ENCODE measurements around the gene TFB1M.

DNA sequence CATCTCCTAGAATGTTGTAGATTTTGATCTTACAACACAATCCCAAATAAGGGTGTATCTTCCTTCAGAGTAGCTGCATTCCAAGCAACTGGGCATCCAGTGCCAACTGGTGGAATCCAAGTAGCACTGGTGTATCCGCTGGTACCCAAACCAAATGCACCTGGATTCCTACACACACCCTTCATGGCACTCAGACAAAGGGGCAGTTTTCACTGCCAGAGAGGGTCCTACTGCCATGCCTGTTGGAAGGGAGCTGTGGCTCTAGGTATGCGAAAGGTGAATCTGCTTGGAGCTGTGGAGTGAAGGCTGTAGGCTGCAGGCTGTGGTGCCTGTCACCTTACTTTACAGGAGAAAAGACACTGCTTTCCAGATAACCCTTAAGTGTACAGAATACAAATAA, 67.5 kb downstream of the TFB1M start:
- TF ChIP-seq, protein P1, sequence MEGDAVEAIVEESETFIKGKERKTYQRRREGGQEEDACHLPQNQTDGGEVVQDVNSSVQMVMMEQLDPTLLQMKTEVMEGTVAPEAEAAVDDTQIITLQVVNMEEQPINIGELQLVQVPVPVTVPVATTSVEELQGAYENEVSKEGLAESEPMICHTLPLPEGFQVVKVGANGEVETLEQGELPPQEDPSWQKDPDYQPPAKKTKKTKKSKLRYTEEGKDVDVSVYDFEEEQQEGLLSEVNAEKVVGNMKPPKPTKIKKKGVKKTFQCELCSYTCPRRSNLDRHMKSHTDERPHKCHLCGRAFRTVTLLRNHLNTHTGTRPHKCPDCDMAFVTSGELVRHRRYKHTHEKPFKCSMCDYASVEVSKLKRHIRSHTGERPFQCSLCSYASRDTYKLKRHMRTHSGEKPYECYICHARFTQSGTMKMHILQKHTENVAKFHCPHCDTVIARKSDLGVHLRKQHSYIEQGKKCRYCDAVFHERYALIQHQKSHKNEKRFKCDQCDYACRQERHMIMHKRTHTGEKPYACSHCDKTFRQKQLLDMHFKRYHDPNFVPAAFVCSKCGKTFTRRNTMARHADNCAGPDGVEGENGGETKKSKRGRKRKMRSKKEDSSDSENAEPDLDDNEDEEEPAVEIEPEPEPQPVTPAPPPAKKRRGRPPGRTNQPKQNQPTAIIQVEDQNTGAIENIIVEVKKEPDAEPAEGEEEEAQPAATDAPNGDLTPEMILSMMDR (IDR thresholded peaks at IDR 0.05; ENCODE audit: low read length), result no peak
- no peak for TF ChIP-seq EZH2phosphoT487 (IDR thresholded peaks at IDR 0.05; ENCODE audit: low read length)
- TF ChIP-seq EZH2 (optimal IDR thresholded peaks at IDR 0.05; ENCODE audit: low read depth, low read length), result no peak

Measured in MM.1S (cell line).